ENCODE data around the gene FHIP1B.

Gene FHIP1B

DNA sequence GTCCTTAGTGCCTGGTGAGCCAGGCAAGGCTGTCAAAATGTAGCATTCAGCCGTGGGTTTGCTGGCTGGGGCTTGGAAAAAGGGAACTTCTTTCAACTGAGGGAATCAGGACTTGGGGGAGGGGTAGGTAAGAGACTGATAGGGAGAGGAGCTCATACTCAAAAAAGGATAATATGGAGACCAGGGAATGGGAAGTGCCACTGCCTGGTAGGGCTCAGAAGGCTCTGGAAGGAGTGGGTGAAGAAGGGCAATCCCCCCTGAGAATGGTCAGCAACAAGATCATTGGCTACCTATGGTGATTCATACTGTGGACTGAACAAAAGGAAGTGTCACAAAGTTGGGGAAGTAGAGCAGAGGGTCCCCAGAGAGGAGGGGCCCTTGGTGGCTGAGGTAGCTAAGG lies 6.3 kb upstream of the FHIP1B start:
- no peak overlapping the region for H3K4me3 ChIP-seq (ENCODE audit: low read depth, low read length)
- TF ChIP-seq, protein P1, sequence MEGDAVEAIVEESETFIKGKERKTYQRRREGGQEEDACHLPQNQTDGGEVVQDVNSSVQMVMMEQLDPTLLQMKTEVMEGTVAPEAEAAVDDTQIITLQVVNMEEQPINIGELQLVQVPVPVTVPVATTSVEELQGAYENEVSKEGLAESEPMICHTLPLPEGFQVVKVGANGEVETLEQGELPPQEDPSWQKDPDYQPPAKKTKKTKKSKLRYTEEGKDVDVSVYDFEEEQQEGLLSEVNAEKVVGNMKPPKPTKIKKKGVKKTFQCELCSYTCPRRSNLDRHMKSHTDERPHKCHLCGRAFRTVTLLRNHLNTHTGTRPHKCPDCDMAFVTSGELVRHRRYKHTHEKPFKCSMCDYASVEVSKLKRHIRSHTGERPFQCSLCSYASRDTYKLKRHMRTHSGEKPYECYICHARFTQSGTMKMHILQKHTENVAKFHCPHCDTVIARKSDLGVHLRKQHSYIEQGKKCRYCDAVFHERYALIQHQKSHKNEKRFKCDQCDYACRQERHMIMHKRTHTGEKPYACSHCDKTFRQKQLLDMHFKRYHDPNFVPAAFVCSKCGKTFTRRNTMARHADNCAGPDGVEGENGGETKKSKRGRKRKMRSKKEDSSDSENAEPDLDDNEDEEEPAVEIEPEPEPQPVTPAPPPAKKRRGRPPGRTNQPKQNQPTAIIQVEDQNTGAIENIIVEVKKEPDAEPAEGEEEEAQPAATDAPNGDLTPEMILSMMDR (IDR thresholded peaks at IDR 0.05; ENCODE audit: borderline replicate concordance, insufficient read depth, low read depth, low read length): no peak

DNA sequence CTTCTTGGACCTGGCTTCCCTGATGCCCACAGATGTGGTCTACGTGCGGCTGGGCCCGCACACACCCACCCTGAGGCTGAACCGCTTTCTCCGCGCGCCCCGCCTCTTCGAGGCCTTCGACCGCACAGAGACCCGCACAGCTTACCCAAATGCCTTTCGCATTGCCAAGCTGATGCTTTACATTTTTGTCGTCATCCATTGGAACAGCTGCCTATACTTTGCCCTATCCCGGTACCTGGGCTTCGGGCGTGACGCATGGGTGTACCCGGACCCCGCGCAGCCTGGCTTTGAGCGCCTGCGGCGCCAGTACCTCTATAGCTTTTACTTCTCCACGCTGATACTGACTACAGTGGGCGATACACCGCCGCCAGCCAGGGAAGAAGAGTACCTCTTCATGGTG lies 5.7 kb upstream of the FHIP1B start:
- H3K4me3 ChIP-seq (ENCODE audit: low read depth, low read length): no peak overlapping the region
- TF ChIP-seq, protein P1 (IDR thresholded peaks at IDR 0.05; ENCODE audit: borderline replicate concordance, insufficient read depth, low read depth, low read length): no peak

DNA sequence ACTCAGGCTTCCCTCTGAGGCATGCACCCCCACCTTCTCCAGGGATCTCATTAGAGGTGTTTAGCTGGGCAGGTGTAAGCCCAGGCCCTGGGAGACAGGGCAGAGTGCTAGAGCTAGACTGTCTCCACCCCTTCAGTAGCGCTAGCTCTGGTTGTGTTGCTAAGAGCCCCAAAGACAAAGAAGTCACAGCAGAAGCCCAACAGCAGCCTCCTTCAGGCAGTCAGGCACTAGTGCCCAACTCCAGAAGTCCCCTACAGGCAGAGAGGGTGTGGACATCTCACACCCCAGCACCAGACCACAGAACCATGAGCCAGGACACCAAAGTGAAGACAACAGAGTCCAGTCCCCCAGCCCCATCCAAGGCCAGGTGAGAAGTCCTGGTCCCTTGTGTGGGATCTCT lies 4.5 kb upstream of the FHIP1B start, which contains the start of gene CNGA4:
TSS of gene CNGA4 (plus strand) at position 188 of the 400 bp plus-strand sequence. CDS start at position 306, 118 bp downstream.
- TF ChIP-seq, protein P1 (IDR thresholded peaks at IDR 0.05; ENCODE audit: borderline replicate concordance, insufficient read depth, low read depth, low read length): no peak
- no peak within 1 kb of the TSS for H3K4me3 ChIP-seq (ENCODE audit: low read depth, low read length)

DNA sequence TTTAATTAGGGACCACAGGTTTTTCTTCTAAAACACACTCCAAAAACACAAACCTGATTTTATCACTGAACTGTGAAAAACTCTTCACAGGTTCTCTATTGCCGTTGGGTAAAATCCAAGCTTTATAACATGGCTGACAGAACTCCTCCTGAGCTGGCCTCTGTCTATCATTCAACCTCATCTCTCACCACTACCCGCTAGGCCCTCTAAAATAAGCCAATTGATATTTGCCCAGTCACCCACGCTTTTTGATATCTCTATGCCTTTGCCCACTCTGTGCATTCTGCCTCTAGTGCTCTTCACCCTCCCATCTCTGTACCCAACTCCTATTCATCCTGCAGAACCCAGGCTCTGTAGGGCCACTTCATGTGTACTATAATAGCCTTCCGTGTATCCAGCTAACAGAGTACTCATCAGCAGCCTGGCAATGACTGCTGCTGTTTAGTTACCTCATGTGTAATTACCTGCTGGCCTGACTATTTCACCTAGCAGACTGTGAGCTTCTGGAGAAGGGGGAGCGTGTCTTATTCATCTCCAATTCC lies 3.4 kb upstream of the FHIP1B start:
- TF ChIP-seq, protein P1 (IDR thresholded peaks at IDR 0.05; ENCODE audit: borderline replicate concordance, insufficient read depth, low read depth, low read length): no peak
- no peak overlapping the region for H3K4me3 ChIP-seq (ENCODE audit: low read depth, low read length)

DNA sequence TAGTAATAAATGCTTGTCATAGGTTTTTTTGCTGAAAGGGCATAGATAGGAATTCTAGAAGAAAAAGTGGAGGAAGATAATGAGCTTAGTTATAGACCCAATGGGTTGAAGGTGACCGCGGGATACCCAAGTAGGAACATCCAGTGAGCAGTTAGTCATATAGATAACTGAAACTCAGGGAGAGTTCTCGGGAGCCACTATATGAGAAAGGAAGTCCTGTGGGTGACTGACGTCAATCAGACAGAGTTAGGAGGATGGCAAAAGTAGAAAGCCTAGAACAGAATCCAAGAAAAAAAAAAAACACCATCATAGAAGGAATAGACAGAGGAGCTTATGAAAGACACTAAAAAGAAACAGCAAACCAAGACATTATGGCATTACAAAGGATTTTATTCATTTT lies 2.8 kb upstream of the FHIP1B start:
- H3K4me3 ChIP-seq (ENCODE audit: low read depth, low read length): no peak overlapping the region
- TF ChIP-seq, protein P1 (IDR thresholded peaks at IDR 0.05; ENCODE audit: borderline replicate concordance, insufficient read depth, low read depth, low read length): no peak

DNA sequence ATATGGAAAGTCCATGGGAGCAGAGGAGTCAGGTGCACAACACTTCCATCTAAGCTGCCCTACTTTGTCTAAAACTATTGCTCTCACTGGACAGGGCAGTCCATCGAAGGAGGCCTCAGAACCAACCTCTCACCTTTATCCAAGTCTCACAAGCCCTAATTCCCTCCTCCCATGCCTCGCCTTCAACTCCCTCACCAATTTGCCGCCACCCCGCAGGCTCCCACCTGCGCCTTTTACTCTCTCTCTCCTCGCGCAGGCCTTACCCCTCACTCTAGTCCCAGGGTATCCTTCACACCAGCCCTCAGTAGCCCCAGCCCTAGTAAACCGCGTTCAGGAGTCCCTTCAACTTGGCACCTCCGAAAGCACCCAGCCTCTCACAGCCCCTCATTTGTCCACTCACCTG lies 451 bp downstream of the FHIP1B start:
- TF ChIP-seq, protein P1 (IDR thresholded peaks at IDR 0.05; ENCODE audit: borderline replicate concordance, insufficient read depth, low read depth, low read length): no peak
- H3K4me3 ChIP-seq (ENCODE audit: low read depth, low read length): peak overlapping the region; percentile 87

DNA sequence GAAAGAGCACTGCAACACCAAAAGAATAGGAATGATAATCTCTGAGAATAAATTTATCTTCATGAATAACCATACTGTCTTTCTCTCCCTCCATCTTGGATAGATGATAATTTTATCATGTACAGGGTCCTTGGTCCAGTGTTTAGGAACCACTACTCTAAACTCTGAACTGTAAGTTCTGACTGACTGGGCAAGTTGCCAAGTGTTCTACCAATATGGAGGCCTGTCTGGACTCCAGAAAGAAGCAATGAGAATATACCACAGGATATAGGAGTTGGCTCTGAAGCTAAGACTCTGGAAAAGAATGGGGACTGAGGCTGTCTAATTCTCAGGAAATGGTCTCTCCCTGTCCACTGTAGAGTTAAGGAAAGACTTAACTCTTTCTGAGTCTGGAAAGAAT lies 1.5 kb downstream of the FHIP1B start:
- H3K4me3 ChIP-seq (ENCODE audit: low read depth, low read length): no peak overlapping the region
- TF ChIP-seq, protein P1 (IDR thresholded peaks at IDR 0.05; ENCODE audit: borderline replicate concordance, insufficient read depth, low read depth, low read length): no peak
